NAMALWA (cell line): Measurements from ENCODE around the gene LRPPRC.
"Not testable (repeated sequence)": the region's sequence is repeated elsewhere in the genome, so short reads cannot be mapped to it uniquely, and the experiment has no call there.

Experiments used
- DNase-seq: peaks from one replicate; pipeline ENCODE4 v3.0.0-alpha.2; 2015; ENCODE audit warnings: low spot score

LRPPRC gene

GRCh38 chr2:43995733-43996533 is at the start of gene LRPPRC:
Gene LRPPRC, minus strand, starts transcription at chr2:43995989. Its CDS starts 42 bp downstream, at chr2:43995947.
- DNase-seq, result peak; percentile 97

DNA sequence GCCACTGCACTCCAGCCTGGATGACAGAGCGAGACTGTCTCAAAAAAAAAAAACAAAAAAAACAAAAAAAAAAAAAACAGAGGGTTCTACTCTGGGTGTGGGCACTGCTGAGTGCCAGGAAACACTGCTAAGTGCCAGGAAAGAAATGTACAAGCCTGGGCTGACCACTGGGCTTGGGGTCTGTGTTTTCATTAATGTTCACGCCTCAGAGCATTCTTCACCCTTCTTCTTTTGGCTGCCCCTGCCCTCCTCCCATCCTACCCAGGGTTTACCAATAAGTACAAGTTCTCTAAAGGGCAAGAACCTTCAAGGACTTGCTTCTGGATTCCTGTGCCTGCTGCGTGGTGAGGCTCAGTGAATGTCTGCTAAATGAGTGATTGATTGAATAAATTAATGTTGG is 49.3 kb upstream of the LRPPRC start:
- no peak for DNase-seq

DNA sequence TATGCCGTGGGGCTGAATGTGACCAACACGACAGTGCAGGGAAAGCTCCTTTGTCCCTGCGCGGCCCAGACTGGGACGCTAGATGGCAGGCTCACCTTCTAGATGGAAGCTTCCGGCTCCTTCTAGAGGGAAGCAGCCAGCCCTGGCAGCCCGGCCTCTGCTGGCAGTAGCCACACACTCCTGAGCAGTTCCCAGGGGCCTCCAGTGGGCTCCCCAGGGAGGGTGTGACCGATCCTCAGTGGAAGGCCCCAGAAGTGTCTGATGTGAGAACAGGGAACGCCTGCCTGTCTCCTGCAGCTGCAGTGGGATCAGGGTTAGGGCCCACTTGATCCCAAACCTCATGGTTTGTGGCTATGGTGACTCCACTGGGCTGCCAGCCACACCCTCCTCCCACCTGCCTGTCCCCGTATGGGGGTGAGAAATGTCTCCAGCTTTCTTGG is 48.5 kb upstream of the LRPPRC start:
- DNase-seq, result peak; percentile 92

- DNase-seq, result no peak
These were observed 44.6 kb upstream of the LRPPRC start for GRCh38 chr2:44040365-44040764.

GRCh38 chr2:44038277-44038676 is 42.5 kb upstream of the LRPPRC start:
- no peak for DNase-seq

GRCh38 chr2:44037221-44037620 is 41.4 kb upstream of the LRPPRC start:
- DNase-seq, result no peak

GRCh38 chr2:44033947-44034346 is 38.2 kb upstream of the LRPPRC start:
- DNase-seq, result no peak

DNA sequence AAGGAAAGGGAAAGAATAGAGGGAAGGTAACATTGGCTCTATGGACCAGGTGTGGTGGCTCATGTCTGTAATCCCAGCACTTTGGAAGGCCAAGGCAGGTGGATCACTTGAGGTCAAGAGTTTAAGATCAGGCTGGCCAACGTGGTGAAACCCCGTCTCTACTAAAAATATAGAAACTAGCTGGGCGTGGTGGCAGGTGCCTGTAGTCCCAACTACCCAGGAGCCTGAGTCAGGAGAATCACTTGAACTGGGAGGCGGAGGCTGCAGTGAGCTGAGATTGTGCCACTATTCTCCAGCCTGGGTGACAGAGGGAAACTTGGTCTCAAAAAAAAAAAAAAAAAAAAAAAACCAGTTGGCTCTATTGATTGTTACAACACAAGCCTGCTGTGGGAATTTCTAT is 31.3 kb upstream of the LRPPRC start:
- not testable (repeated sequence) for DNase-seq

GRCh38 chr2:44016282-44016681 is 20.5 kb upstream of the LRPPRC start:
- peak; percentile 51 for DNase-seq

GRCh38 chr2:44015239-44015638 is 19.4 kb upstream of the LRPPRC start:
- DNase-seq, result no peak

DNA sequence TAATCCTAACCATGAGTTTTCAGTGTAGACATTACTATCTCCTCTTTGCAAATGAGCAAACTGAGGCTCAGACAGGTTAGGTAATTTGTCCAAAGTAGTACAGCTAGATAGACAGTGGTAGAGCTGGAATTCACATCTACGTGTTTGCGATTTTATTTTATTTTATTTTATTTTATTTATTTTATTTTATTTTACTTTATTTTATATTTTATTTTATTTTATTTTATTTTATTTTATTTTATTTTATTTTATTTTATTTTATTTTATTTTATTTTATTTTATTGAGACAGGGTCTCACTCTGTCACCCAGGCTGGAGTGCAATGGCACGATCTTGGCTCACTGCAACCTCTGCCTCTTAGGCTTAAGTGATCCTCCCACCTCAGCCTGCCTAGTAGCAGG is 17.4 kb upstream of the LRPPRC start:
- not testable (repeated sequence) for DNase-seq

GRCh38 chr2:44010266-44010665 is 14.5 kb upstream of the LRPPRC start:
- no peak for DNase-seq

GRCh38 chr2:44009136-44009735 is 13.4 kb upstream of the LRPPRC start:
- DNase-seq, result peak; percentile 36

DNA sequence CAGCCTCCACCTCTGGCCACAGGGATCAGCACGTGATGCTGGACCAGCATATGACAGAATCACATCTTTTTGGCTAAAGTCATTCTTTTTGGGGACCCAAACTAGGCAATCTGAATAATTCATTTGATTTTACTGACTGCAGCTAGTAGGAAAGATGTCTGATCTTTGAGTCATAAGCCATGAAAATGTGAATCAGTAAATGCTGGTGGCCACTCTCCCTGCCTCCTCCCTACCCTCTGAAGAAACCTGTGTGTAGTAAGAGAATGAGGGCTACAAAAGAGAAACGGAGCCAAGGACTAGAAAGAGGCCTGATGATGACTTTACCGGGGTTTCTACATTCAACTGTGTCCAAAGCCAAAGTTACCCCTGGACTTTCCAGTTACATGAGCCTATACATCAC is 10.1 kb upstream of the LRPPRC start:
- no peak for DNase-seq

- no peak for DNase-seq
These were observed 9.2 kb upstream of the LRPPRC start for GRCh38 chr2:44004735-44005602.

GRCh38 chr2:44001716-44002115 is 5.9 kb upstream of the LRPPRC start:
- no peak for DNase-seq

DNA sequence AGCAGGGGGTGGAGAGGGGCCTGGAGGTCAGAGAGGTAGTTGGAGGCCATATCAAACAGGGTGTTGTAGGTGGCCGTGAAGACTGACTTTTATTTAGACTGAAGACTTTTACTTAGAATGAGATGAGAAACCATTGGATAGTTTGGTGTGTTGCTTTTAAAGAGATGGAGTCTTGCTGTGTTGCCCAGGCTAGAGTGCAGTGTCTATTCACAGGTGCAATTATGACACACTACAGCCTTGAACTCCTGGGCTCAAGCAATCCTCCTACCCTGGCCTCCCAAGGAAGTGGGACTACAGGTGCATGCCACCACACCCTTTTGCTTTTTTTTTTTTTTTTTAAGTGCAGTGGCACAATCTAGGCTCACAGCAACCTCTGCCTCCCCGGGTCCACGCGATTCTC is 2.5 kb upstream of the LRPPRC start:
- no peak for DNase-seq

DNA sequence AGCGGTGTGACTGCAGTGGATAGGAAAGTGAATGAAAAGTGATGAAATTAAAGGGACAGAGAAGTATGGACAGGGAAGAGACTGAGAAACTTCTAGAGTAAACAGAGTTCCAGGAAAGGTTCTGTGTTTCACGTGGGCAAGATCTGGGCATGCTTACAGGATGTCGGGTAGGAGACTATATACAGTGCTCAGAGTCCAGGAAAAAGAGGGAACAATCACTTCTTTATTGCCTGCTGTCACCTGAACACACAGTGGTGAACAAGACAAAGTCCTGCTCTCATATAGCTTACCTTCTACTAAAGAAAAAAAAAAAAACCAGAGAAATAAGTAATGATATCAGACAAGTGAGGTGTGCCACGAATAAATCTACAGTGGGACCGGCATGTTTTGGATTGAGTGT is 2.4 kb downstream of the LRPPRC start:
- DNase-seq, result no peak

DNA sequence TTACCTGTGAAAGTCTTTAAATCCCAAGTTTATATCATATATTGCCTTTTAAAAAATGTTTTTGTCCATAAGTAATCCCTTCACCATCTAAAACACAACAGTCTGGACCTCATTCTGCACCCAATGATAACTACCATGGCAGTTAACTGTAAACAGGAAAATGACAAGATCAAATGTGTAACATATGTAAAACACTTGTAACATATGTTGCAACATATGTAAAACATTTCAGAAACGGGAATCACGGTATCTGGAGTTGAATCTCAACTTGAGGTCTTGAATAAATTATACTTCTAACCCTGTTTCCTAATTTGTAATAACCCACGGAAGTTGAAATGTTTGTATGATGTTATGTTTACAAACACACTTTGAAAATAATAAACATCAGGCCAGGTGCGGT is 6.2 kb downstream of the LRPPRC start:
- no peak for DNase-seq

- no peak for DNase-seq
These were observed 9.2 kb downstream of the LRPPRC start for GRCh38 chr2:43986600-43986999.

DNA sequence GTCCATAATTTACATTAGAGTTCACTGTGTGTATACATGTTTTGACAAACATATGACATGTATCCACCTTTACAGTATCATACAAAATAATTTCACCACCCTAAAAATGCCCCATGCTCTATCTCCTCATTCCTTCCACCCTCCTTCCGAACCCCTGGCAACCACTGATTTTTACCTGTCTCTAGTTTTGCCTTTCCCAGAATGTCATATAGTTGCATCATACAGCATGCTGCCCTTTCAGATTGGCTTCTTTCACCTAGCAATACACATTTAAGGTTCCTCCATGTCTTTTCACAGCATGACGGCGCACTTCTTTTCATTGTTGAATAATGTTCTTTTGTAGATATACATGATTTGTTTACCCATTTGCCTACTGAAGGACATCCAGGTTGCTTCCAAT is 10.4 kb downstream of the LRPPRC start:
- DNase-seq, result no peak

GRCh38 chr2:43984533-43984932 is 11.3 kb downstream of the LRPPRC start:
- no peak for DNase-seq

GRCh38 chr2:43980902-43981301 is 14.9 kb downstream of the LRPPRC start:
- no peak for DNase-seq
